ENCODE results near the gene CACNA1A. TPM values are rescaled to one million over a fixed set of nuclear protein-coding genes. Genes with fewer than 3 reads are reported as not detected.

CACNA1A gene
- total and polyA plus RNA-seq, 2 of the 4 experiments (the other 2 are of a cell fraction): 5.9 to 15.0 TPM

GRCh38 chr19:13539332-13539731 is 33.1 kb upstream of the CACNA1A start:
- ChIA-PET POLR2A (ENCODE audit: unreplicated experiment) (no interaction called here), CTCF (no interaction called here)
- no peak overlapping the region for H3K18ac ChIP-seq (ENCODE audit: low read depth, low read length)
- H4K20me1 ChIP-seq (ENCODE audit: insufficient read depth, low read length): no peaks in the 10 kb centered on the region
- no TSS peak for BruUV-seq (replicated peaks)
- H4K5ac ChIP-seq (ENCODE audit: low read depth, low read length): no peak overlapping the region
- no peaks in the 10 kb centered on the region for H3K36me3 ChIP-seq (ENCODE audit: control insufficient read depth, insufficient read depth, low read length)
- TF ChIP-seq FOS (IDR thresholded peaks at IDR 0.05; ENCODE audit: low read depth, low read length) (no peak), CEBPB (IDR thresholded peaks at IDR 0.05; ENCODE audit: low read depth, low read length) (no peak), ELK1 (IDR thresholded peaks at IDR 0.05; ENCODE audit: borderline replicate concordance, low read depth, low read length) (no peak), MAZ (IDR thresholded peaks at IDR 0.05; ENCODE audit: borderline replicate concordance, low read depth, low read length) (no peak), RCOR1 (IDR thresholded peaks at IDR 0.05; ENCODE audit: insufficient replicate concordance, low read length) (no peak), CTCF (conservative IDR thresholded peaks at IDR 0.05; ENCODE audit: low read depth, low read length) (no peak), MAFK (IDR thresholded peaks at IDR 0.05; ENCODE audit: low read depth, low read length) (no peak), RAD21 (IDR thresholded peaks at IDR 0.05; ENCODE audit: low read length) (no peak), CHD1 (IDR thresholded peaks at IDR 0.05; ENCODE audit: low read depth, low read length) (no peak), MXI1 (IDR thresholded peaks at IDR 0.05; ENCODE audit: borderline replicate concordance, low read depth, low read length) (no peak), USF2 (IDR thresholded peaks at IDR 0.05; ENCODE audit: low read depth, low read length) (no peak), NFE2L2 (IDR thresholded peaks at IDR 0.05; ENCODE audit: low read depth, low read length) (no peak), BHLHE40 (IDR thresholded peaks at IDR 0.05; ENCODE audit: low read depth, low read length) (no peak), RFX5 (IDR thresholded peaks at IDR 0.05; ENCODE audit: low read depth, low read length) (no peak), POLR2A (IDR thresholded peaks at IDR 0.05; ENCODE audit: low read depth, low read length) (no peak)
- H2AFZ ChIP-seq (replicated peaks; ENCODE audit: low read length, poor library complexity): no peak overlapping the region
- no peak overlapping the region for H3K14ac ChIP-seq (replicated peaks; ENCODE audit: low read depth, low read length)
- no peak overlapping the region for H2BK20ac ChIP-seq (ENCODE audit: low read depth, low read length)
- dilution Hi-C loops (cut with HindIII; ENCODE audit: low sequenced_read_pairs, unreplicated experiment) (no loop called here), in situ Hi-C loops (cut with MboI; ENCODE audit: low sequenced_read_pairs) (no loop called here), intact Hi-C loops (cut with micrococcal nuclease) (no loop called here)
- no peaks in the 10 kb centered on the region for H3K9me3 ChIP-seq (ENCODE audit: control insufficient read depth, insufficient read depth, low read length)
- H3K9me1 ChIP-seq (ENCODE audit: insufficient read depth, low read length): no peaks in the 10 kb centered on the region
- H2AK5ac ChIP-seq (ENCODE audit: low read depth, low read length): no peak overlapping the region
- H3K4me1 ChIP-seq (ENCODE audit: control insufficient read depth, insufficient read depth, low read length): no peaks in the 10 kb centered on the region
- ATAC-seq (ENCODE audit: low read depth): no peak
- no peak overlapping the region for H2BK15ac ChIP-seq (ENCODE audit: low read depth, low read length)
- H2AK9ac ChIP-seq (replicated peaks; ENCODE audit: low read depth, low read length, poor library complexity): no peak overlapping the region
- no peak overlapping the region for H3K4me2 ChIP-seq (ENCODE audit: low read depth, low read length)
- no peak overlapping the region for H3K4ac ChIP-seq (ENCODE audit: low read depth, low read length)
- H4K91ac ChIP-seq (ENCODE audit: insufficient read depth, low read depth, low read length): no peak overlapping the region
- H3K56ac ChIP-seq (ENCODE audit: extremely low read depth, insufficient read depth, low read length): no peak overlapping the region
- H3K23ac ChIP-seq (ENCODE audit: low read depth, low read length): no peak overlapping the region
- no peak overlapping the region for H4K8ac ChIP-seq (ENCODE audit: low read depth in 2 of 2, low read length in 2 of 2)
- no peak overlapping the region for H3K9ac ChIP-seq (ENCODE audit: low read depth, low read length)
- peaks cover 10% of the 10 kb centered on the region for H3K27me3 ChIP-seq (ENCODE audit: control insufficient read depth, insufficient read depth, low read length)
- H3K27ac ChIP-seq (ENCODE audit: insufficient read depth, low read length): no peak overlapping the region
- no peak overlapping the region for H2BK5ac ChIP-seq (ENCODE audit: low read depth, low read length, poor library complexity, severe bottlenecking)
- no peak overlapping the region for H3K4me3 ChIP-seq (ENCODE audit: insufficient read depth, low read depth, low read length)
- WGBS, 2 experiments (ENCODE audit: extremely low coverage in 2 of 2, insufficient read length in 1 of 2): no CpG with 5 or more reads among the region's 1 CpG
- H2BK120ac ChIP-seq (ENCODE audit: low read depth, low read length): no peak overlapping the region
- DNase-seq: no peak
- no peaks in the 10 kb centered on the region for H3K79me1 ChIP-seq (ENCODE audit: low read depth in 1 of 2, low read length in 2 of 2)

Data from IMR-90 (cell line).